A673 (cell line): Measurements from ENCODE around the gene SPSB3.

Experiments
- CTCF ChIP-seq: fragments of 300-800, 200-600 bp; sonication (generic); conservative IDR thresholded peaks from 2 replicates; pipeline ENCODE4 v1.5.1; 2017; ENCODE audit warnings: low read depth, mild to moderate bottlenecking, antibody characterized with exemption, low read length, moderate library complexity, mixed read lengths
- EZH2 ChIP-seq: fragments of 200-600 bp; sonication (generic); IDR thresholded peaks from 2 replicates; pipeline ENCODE4 v1.6.1; 2017; ENCODE audit warnings: borderline replicate concordance, low read depth, mild to moderate bottlenecking, mixed read lengths, antibody characterized with exemption, low read length; ENCODE audit not compliant: poor library complexity, severe bottlenecking

- TF ChIP-seq CTCF: no peak
- no peak for TF ChIP-seq EZH2
These were observed 20.0 kb downstream of the SPSB3 start for GRCh38 chr16:1762196-1762878.
